GM13977 (cell line): ENCODE results near the gene IFT81.
"Not testable (repeated sequence)": the region's sequence is repeated elsewhere in the genome, so short reads cannot be mapped to it uniquely, and the experiment has no call there.

Experiments
- DNase-seq: peaks from one replicate; pipeline ENCODE4 v3.0.0; 2012; ENCODE audit warnings: low spot score
- CTCF ChIP-seq: IDR thresholded peaks from 2 replicates; pipeline ENCODE4 v1.5.1; 2012; ENCODE audit warnings: mild to moderate bottlenecking, control low read depth; ENCODE audit not compliant: insufficient read depth; ENCODE audit errors: extremely low read depth, missing control alignments
- in situ Hi-C: fragments of 300-500 bp; cut with MboI; formaldehyde crosslinking; loops from one replicate; pipeline ENCODE4 v1.12.0; 2022; ENCODE audit warnings: low sequenced_read_pairs, low pct_unique_long_range_greater_than_20kb, mixed read lengths, inconsistent platforms; ENCODE audit not compliant: unreplicated experiment

The IFT81 gene

GRCh38 chr12:110200124-110200417, 75.9 kb downstream of the IFT81 start:
- in situ Hi-C loops = no loop called here
- DNase-seq = no peak
- no peak for TF ChIP-seq CTCF

- no peak for DNase-seq
- in situ Hi-C loops = no loop called here
- TF ChIP-seq CTCF = no peak
These were observed 77.8 kb downstream of the IFT81 start for GRCh38 chr12:110201995-110202394.

GRCh38 chr12:110203546-110203945, 79.4 kb downstream of the IFT81 start:
- TF ChIP-seq CTCF = no peak
- in situ Hi-C loops = no loop called here
- DNase-seq = no peak

GRCh38 chr12:110205931-110206330, 81.8 kb downstream of the IFT81 start:
- in situ Hi-C loops = no loop called here
- no peak for TF ChIP-seq CTCF
- DNase-seq = no peak

- DNase-seq = peak; percentile 11
These were observed 87.7 kb downstream of the IFT81 start for GRCh38 chr12:110211639-110212536.

GRCh38 chr12:110217996-110218674, 94.0 kb downstream of the IFT81 start:
- DNase-seq = no peak
- in situ Hi-C loops = no loop called here

More at GRCh38 chr12:110211639-110212536, 87.7 kb downstream of the IFT81 start:
- in situ Hi-C loops = not testable (repeated sequence)

More at GRCh38 chr12:110217996-110218674, 94.0 kb downstream of the IFT81 start:
- TF ChIP-seq CTCF = no peak
